Measurements from ENCODE around the gene GRN.
A peak's percentile ranks its signal among the peaks of the same experiment; 100 is the strongest.

GRN gene

GRCh38 chr17:44312396-44313104 is 32.6 kb upstream of the GRN start:
- Mint-ChIP-seq H3K27me3 (ENCODE audit: low read depth) (peaks cover 72% of the 10 kb centered on the region), H3K9me3 (peaks cover 3% of the 10 kb centered on the region), H3K4me1 (peaks cover 9% of the 10 kb centered on the region), H3K4me3 (peak overlapping the region in 1 of 3 experiments; percentile 5), H3K36me3 (ENCODE audit: low read depth) (no peaks in the 10 kb centered on the region), H3K27ac (no peak overlapping the region)
- TF ChIP-seq CTCF (IDR thresholded peaks at IDR 0.05; ENCODE audit: unreplicated experiment in 3 of 3) = no peak

- peak overlapping the region; percentile 32 to 58 (median 52) for H3K4me3 Mint-ChIP-seq
- H3K27me3 Mint-ChIP-seq (ENCODE audit: low read depth) = peaks cover 83% of the 10 kb centered on the region
- no peaks in the 10 kb centered on the region for H3K36me3 Mint-ChIP-seq (ENCODE audit: low read depth)
- H3K4me1 Mint-ChIP-seq = peaks cover 9% of the 10 kb centered on the region
- H3K27ac Mint-ChIP-seq = no peak overlapping the region
- H3K9me3 Mint-ChIP-seq = peaks cover 4% of the 10 kb centered on the region
- no peak for TF ChIP-seq CTCF (IDR thresholded peaks at IDR 0.05; ENCODE audit: unreplicated experiment in 3 of 3)
Measured at GRCh38 chr17:44314031-44314430, 31.1 kb upstream of the GRN start.

GRCh38 chr17:44314524-44314868 is 30.6 kb upstream of the GRN start:
- Mint-ChIP-seq H3K27me3 (ENCODE audit: low read depth) (peaks cover 88% of the 10 kb centered on the region), H3K4me1 (peaks cover 9% of the 10 kb centered on the region), H3K4me3 (peak overlapping the region; percentile 32 to 58 (median 52)), H3K27ac (no peak overlapping the region), H3K9me3 (peaks cover 4% of the 10 kb centered on the region), H3K36me3 (ENCODE audit: low read depth) (peaks cover 3% of the 10 kb centered on the region)
- no peak for TF ChIP-seq CTCF (IDR thresholded peaks at IDR 0.05; ENCODE audit: unreplicated experiment in 3 of 3)

- peaks cover 4% of the 10 kb centered on the region for H3K9me3 Mint-ChIP-seq
- no peak for TF ChIP-seq CTCF (IDR thresholded peaks at IDR 0.05; ENCODE audit: unreplicated experiment in 3 of 3)
- H3K27ac Mint-ChIP-seq = no peak overlapping the region
- H3K4me1 Mint-ChIP-seq = peaks cover 9% of the 10 kb centered on the region
- peaks cover 89% of the 10 kb centered on the region for H3K27me3 Mint-ChIP-seq (ENCODE audit: low read depth)
- H3K36me3 Mint-ChIP-seq (ENCODE audit: low read depth) = peaks cover 5% of the 10 kb centered on the region
- H3K4me3 Mint-ChIP-seq = peak overlapping the region; percentile 60 to 77 (median 66)
Measured at GRCh38 chr17:44314869-44315661, 30.0 kb upstream of the GRN start.

- H3K4me3 Mint-ChIP-seq = peak overlapping the region; percentile 60 to 77 (median 66)
- peaks cover 4% of the 10 kb centered on the region for H3K9me3 Mint-ChIP-seq
- no peak overlapping the region for H3K27ac Mint-ChIP-seq
- TF ChIP-seq CTCF (IDR thresholded peaks at IDR 0.05; ENCODE audit: unreplicated experiment in 3 of 3) = no peak
- peaks cover 85% of the 10 kb centered on the region for H3K27me3 Mint-ChIP-seq (ENCODE audit: low read depth)
- H3K36me3 Mint-ChIP-seq (ENCODE audit: low read depth) = peaks cover 5% of the 10 kb centered on the region
- peaks cover 9% of the 10 kb centered on the region for H3K4me1 Mint-ChIP-seq
Measured at GRCh38 chr17:44315760-44316731, 29.1 kb upstream of the GRN start.

Data from nephron (organoid).